Body of pancreas (tissue), 4 donors: ENCODE data around the gene FICD. TPM values are rescaled to one million over a fixed set of nuclear protein-coding genes. Genes with fewer than 3 reads are reported as not detected.

Experiments used
- ATAC-seq: fragments of 150-250 bp; one replicate; pipeline ENCODE4 v1.9.1; 2016
- DNase-seq, 4 donors: peaks; one replicate each; pipeline ENCODE4 v3.0.0-alpha.2; 2019
- H3K27ac ChIP-seq, 4 donors: fragments of 200-600 bp; sonication (generic); 1 replicate in 3 of 4; 2 replicates in 1 of 4; pipeline versions ENCODE4 v1.5.1 to v1.6.1; 2016 to 2019; ENCODE audit warnings: mild to moderate bottlenecking in 1 of 4, mixed read lengths in 1 of 4, moderate library complexity in 1 of 4
- H3K27me3 ChIP-seq, 2 donors: fragments of 200-600 bp; sonication (generic); one replicate each; pipeline ENCODE4 v1.6.0; 2016; ENCODE audit warnings: mild to moderate bottlenecking in 1 of 2
- H3K36me3 ChIP-seq, 2 donors: fragments of 200-600 bp; sonication (generic); replicated peaks in 1 of 2; 2 replicates each; pipeline ENCODE4 v1.5.1; 2016; ENCODE audit warnings: low read depth in 2 of 2; ENCODE audit not compliant: insufficient read depth in 1 of 2
- H3K4me1 ChIP-seq: fragments of 200-600 bp; sonication (generic); one replicate; pipeline ENCODE4 v1.6.0; 2016
- H3K4me3 ChIP-seq, 2 donors: fragments of 200-600 bp; sonication (generic); 1 replicate in 1 of 2; 2 replicates in 1 of 2; pipeline ENCODE4 v1.5.1; 2016 to 2019
- H3K9me3 ChIP-seq, 3 donors: fragments of 200-600 bp; sonication (generic); 1 replicate in 2 of 3; 2 replicates in 1 of 3; pipeline ENCODE4 v1.5.1; 2016
- POLR2A ChIP-seq, 3 donors: fragments of 450-650 bp; IDR thresholded peaks; one replicate each; pipeline ENCODE4 v1.6.1; 2016; ENCODE audit warnings: antibody characterized with exemption in 3 of 3, mild to moderate bottlenecking in 2 of 3
- WGBS, 2 donors: methylation state at CpG; one replicate each; pipeline ENCODE4 v1.1.5; 2017; 5-methylcytosine and 5-hydroxymethylcytosine counted together
- intact Hi-C: fragments of 100-400 bp; cut with DNase I; formaldehyde crosslinking; loops from one replicate; pipeline ENCODE4 v1.15.1; 2023
- total RNA-seq, 2 donors: library from RNA; depleted of rRNA; stranded (reverse); fragments of >200 nt; gene quantifications; one replicate each; pipeline ENCODE4 v1.1.0, GENCODE V29; 2016
- TF ChIP-seq, protein P1 (sequence below), 7 experiments: fragments of 450-650 bp in 4 of 7; fragments of 200-600 bp in 3 of 7; sonication (generic) in 3 of 7; IDR thresholded peaks; one replicate each; pipeline ENCODE4 v1.5.1; 2016 to 2019; ENCODE audit warnings: antibody characterized with exemption in 7 of 7

Gene FICD
- total RNA-seq, 2 donors from 2014 or later = 10.9 to 11.9 TPM

DNA sequence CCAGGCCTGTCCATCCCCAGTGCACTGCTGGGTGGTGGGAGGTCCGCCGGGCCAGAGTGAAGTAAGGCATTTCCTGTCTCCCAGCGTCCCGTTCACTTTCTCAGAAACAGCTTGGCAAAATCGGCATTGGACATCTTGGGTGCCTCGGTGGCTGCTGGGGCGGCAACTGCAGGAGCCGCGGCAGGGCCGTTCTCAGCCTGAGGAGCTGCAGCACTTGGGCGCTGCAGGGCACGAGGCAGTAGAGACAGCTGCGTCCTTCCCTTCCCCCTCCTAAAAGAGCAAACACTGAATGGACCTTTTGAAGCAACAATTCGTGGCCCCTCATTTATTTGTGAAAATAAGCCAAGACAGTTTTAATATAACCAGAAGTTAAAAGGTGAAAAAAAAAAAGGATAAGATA is 8.3 kb downstream of the FICD start:
- peaks cover 8% of the 10 kb centered on the region for H3K4me1 ChIP-seq
- peaks cover 0 to 46% of the 10 kb centered on the region in 2 donors for H3K36me3 ChIP-seq
- H3K27me3 ChIP-seq = no peaks in the 10 kb centered on the region
- DNase-seq (no peak), ATAC-seq (no peak)
- intact Hi-C loops = no loop called here
- TF ChIP-seq, protein P1, sequence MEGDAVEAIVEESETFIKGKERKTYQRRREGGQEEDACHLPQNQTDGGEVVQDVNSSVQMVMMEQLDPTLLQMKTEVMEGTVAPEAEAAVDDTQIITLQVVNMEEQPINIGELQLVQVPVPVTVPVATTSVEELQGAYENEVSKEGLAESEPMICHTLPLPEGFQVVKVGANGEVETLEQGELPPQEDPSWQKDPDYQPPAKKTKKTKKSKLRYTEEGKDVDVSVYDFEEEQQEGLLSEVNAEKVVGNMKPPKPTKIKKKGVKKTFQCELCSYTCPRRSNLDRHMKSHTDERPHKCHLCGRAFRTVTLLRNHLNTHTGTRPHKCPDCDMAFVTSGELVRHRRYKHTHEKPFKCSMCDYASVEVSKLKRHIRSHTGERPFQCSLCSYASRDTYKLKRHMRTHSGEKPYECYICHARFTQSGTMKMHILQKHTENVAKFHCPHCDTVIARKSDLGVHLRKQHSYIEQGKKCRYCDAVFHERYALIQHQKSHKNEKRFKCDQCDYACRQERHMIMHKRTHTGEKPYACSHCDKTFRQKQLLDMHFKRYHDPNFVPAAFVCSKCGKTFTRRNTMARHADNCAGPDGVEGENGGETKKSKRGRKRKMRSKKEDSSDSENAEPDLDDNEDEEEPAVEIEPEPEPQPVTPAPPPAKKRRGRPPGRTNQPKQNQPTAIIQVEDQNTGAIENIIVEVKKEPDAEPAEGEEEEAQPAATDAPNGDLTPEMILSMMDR (IDR thresholded peaks at IDR 0.05) = no peak
- TF ChIP-seq POLR2A (IDR thresholded peaks at IDR 0.05) = no peak
- no peaks in the 10 kb centered on the region for H3K9me3 ChIP-seq
- WGBS, 2 donors = 79 to 90% methylated on average over 14 of the region's 14 CpGs
- H3K4me3 ChIP-seq = no peak overlapping the region
- no peak overlapping the region for H3K27ac ChIP-seq

DNA sequence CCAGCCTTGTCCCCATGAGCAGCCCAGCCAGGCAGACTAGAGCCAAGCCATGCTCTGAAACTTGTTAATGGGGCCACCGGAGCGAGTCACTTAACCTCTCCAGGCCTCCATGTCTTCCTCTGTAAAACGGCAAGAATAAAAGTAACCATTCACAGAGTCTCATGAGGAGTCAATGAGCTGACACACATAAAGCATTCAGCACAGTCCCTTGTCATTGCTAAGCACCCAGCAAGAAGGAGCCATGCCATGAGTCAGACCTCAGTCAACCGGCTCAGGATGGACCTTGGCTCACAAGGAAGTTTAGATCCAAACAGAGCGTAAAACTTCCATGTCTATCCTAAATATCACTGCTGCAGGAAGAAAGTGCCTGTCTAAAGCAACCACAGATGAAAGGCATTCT is 10.6 kb downstream of the FICD start:
- H3K9me3 ChIP-seq = no peaks in the 10 kb centered on the region
- H3K4me1 ChIP-seq = no peaks in the 10 kb centered on the region
- no peak for DNase-seq
- no peak for TF ChIP-seq POLR2A (IDR thresholded peaks at IDR 0.05)
- no peak for ATAC-seq
- WGBS, 2 donors = 86 to 87% methylated on average over 5 of the region's 5 CpGs
- H3K36me3 ChIP-seq = peaks cover 0 to 55% of the 10 kb centered on the region in 2 donors
- intact Hi-C loops = no loop called here
- no peak overlapping the region for H3K27ac ChIP-seq
- no peak overlapping the region for H3K4me3 ChIP-seq
- H3K27me3 ChIP-seq = no peaks in the 10 kb centered on the region

DNA sequence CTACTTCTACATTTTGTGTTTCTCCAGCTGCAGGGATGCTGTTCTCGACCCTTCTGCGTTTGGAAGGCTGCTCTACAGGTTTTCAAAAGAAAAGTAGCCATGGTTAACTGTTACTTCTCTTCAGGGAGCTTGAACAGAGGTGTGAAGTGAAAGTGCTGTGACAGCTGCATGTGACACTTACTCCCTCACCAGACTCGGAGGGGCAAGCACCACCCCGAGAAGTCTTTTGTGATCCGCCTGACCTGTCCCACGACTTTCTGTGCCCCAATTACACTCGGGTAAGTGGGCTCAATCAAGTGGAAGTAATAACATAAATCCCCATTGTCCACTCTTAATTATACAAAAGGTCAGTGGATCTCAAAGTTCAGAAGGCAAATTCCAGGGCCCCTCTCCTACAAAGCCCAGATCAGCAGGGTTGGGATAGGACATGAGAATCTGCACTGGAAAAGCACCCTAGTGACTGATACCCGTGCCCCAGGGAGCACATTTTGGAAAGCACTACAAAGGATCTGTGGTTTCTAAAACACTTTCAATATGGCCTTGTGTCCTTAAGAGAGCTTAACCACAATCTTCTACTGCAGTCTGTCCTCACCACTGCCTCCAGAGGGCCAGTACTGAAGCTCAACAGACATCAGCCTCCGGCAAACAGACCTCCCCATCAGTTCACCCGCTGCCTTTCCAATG is 11.5 kb downstream of the FICD start:
- Histone ChIP-seq H3K4me3 (no peak overlapping the region), H3K36me3 (peaks cover 0 to 49% of the 10 kb centered on the region in 2 donors), H3K27me3 (no peaks in the 10 kb centered on the region), H3K4me1 (no peaks in the 10 kb centered on the region), H3K27ac (no peak overlapping the region), H3K9me3 (no peaks in the 10 kb centered on the region)
- TF ChIP-seq, protein P1 (IDR thresholded peaks at IDR 0.05) = no peak
- intact Hi-C loops = no loop called here
- no peak for DNase-seq
- no peak for ATAC-seq
- whole genome bisulfite sequencing, 2 donors = 75 to 80% methylated on average over 9 to 10 of the region's 10 CpGs

DNA sequence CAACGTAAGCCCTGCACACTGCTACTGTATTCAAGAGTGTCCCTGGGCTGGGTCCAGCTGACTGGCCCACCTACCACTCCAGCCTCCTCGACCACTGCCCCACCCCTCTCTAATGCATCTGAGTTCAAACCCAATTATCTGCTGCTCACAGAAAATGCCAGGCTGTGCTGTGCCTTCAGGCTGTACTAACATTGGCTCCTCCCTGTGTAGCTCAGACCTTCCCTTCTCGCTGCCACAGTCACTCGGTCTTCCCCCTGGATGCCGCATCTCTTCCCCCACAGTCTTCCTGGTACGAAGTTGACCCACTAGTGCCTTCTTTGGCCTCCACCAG is 12.1 kb downstream of the FICD start:
- DNase-seq (no peak), ATAC-seq (no peak)
- no peaks in the 10 kb centered on the region for H3K27me3 ChIP-seq
- no peak overlapping the region for H3K27ac ChIP-seq
- H3K4me1 ChIP-seq = no peaks in the 10 kb centered on the region
- TF ChIP-seq, protein P1 (IDR thresholded peaks at IDR 0.05) = no peak
- no peak for TF ChIP-seq POLR2A (IDR thresholded peaks at IDR 0.05)
- no peak overlapping the region for H3K4me3 ChIP-seq
- H3K36me3 ChIP-seq = peaks cover 0 to 53% of the 10 kb centered on the region in 2 donors
- no peaks in the 10 kb centered on the region for H3K9me3 ChIP-seq
- intact Hi-C loops = no loop called here
- WGBS, 2 donors = 84 to 92% methylated on average over 6 of the region's 6 CpGs

DNA sequence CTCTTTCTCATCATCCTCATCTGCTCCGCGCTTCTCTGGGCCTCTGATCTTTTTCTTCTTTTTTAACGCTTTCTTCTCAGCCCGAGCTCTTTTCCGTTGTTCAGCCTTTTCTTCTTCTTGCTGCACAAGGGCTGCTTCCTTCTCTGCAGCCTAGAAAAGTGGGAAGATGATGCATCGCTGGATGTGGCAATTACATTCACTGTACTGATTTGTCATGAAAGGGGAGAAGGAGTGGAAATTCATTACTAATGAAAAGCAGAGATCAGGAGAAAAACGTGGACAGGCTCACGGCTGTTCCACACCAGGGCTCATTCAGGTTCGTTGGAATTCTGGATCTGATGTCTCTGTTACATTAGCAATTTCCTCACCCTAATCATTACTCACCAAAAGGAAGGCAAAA is 15.1 kb downstream of the FICD start:
- Histone ChIP-seq H3K9me3 (no peaks in the 10 kb centered on the region), H3K27me3 (no peaks in the 10 kb centered on the region), H3K36me3 (peaks cover 0 to 48% of the 10 kb centered on the region in 2 donors), H3K27ac (no peak overlapping the region), H3K4me3 (no peak overlapping the region), H3K4me1 (no peaks in the 10 kb centered on the region)
- WGBS, 2 donors = 90 to 91% methylated on average over 9 of the region's 9 CpGs
- no peak for ATAC-seq
- DNase-seq = no peak
- intact Hi-C loops = no loop called here
- TF ChIP-seq, protein P1 (IDR thresholded peaks at IDR 0.05) = no peak
- TF ChIP-seq POLR2A (IDR thresholded peaks at IDR 0.05) = no peak
